HEK293 (cell line): ENCODE measurements around the gene CCDC81.
A peak's percentile ranks its signal among the peaks of the same experiment; 100 is the strongest.

Experiments used
- CTCF ChIA-PET: fragments of 350-600 bp; formaldehyde crosslinking; extraction: SDS; loops from one replicate; lab custom pipeline; 2021; ENCODE audit warnings: antibody characterized with exemption; lab: Yijun Ruan, JAX
- POLR2A ChIA-PET: fragments of 300-600 bp; formaldehyde crosslinking; extraction: SDS; loops from one replicate; lab custom pipeline; 2020; ENCODE audit warnings: antibody characterized with exemption, inconsistent platforms; lab: Yijun Ruan, JAX
- H3K27ac ChIP-seq: fragments of 200-500 bp; sonication (Bioruptor generic); 2 replicates; pipeline ENCODE4 v1.5.1; 2014; ENCODE audit warnings: low read depth, low read length, control low read depth, inconsistent platforms; ENCODE audit errors: extremely low read depth
- H3K36me3 ChIP-seq, 2 experiments: fragments of 200-500 bp in 1 of 2; sonication (Bioruptor generic) in 1 of 2; 1 replicate in 1 of 2; 2 replicates in 1 of 2; pipeline ENCODE4 v1.5.1; 2014 to 2017; ENCODE audit warnings: inconsistent platforms in 2 of 2, low read length in 2 of 2; ENCODE audit not compliant: control insufficient read depth in 2 of 2, insufficient read depth in 1 of 2
- H3K4me1 ChIP-seq: fragments of 200-500 bp; sonication (Bioruptor generic); 2 replicates; pipeline ENCODE4 v1.5.1; 2014; ENCODE audit warnings: mild to moderate bottlenecking, low read length, inconsistent platforms; ENCODE audit not compliant: control insufficient read depth, insufficient read depth
- H3K4me3 ChIP-seq: 2 replicates; pipeline ENCODE4 v1.5.1; 2011; ENCODE audit warnings: low read depth, mild to moderate bottlenecking, control low read depth, low read length, moderate library complexity
- H3K9me3 ChIP-seq: fragments of 200-500 bp; sonication (Bioruptor generic); 2 replicates; pipeline ENCODE4 v1.5.1; 2014; ENCODE audit warnings: low read depth, low read length, inconsistent platforms; ENCODE audit not compliant: control insufficient read depth, insufficient read depth
- GLIS1 ChIP-seq: fragments of 450-650 bp; formaldehyde crosslinking; IDR thresholded peaks from 2 replicates; pipeline ENCODE4 v1.5.1; 2016; ENCODE audit warnings: missing biosample characterization, missing genetic modification characterization
- HOXD13 ChIP-seq: sonication (generic); formaldehyde crosslinking; IDR thresholded peaks from 2 replicates; pipeline ENCODE4 v1.8.0; 2022; ENCODE audit warnings: missing genetic modification reagents, borderline replicate concordance
- OSR2 ChIP-seq: fragments of 450-650 bp; formaldehyde crosslinking; IDR thresholded peaks from 2 replicates; pipeline ENCODE4 v1.5.1; 2016; ENCODE audit warnings: missing biosample characterization, missing genetic modification characterization
- PBX3 ChIP-seq: sonication (generic); formaldehyde crosslinking; IDR thresholded peaks from 2 replicates; pipeline ENCODE4 v1.8.1; 2022; ENCODE audit warnings: mild to moderate bottlenecking, moderate library complexity, missing genetic modification reagents
- ZNF133 ChIP-seq: fragments of 450-650 bp; formaldehyde crosslinking; IDR thresholded peaks from 2 replicates; pipeline ENCODE4 v1.5.1; 2016; ENCODE audit warnings: missing biosample characterization, missing genetic modification characterization
- ZNF157 ChIP-seq: fragments of 450-650 bp; formaldehyde crosslinking; IDR thresholded peaks from 2 replicates; pipeline ENCODE4 v1.5.1; 2016; ENCODE audit warnings: missing biosample characterization, missing genetic modification characterization
- ZNF19 ChIP-seq: fragments of 450-650 bp; formaldehyde crosslinking; IDR thresholded peaks from 2 replicates; pipeline ENCODE4; 2016; ENCODE audit warnings: missing biosample characterization, missing genetic modification characterization, low read depth
- ZNF2 ChIP-seq: fragments of 450-650 bp; formaldehyde crosslinking; IDR thresholded peaks from 2 replicates; pipeline ENCODE4 v1.5.1; 2016; ENCODE audit warnings: missing biosample characterization, missing genetic modification characterization
- ZNF366 ChIP-seq: fragments of 450-650 bp; formaldehyde crosslinking; conservative IDR thresholded peaks from 2 replicates; pipeline ENCODE4 v1.5.1; 2016; ENCODE audit warnings: missing biosample characterization, missing genetic modification characterization
- ZNF624 ChIP-seq: fragments of 450-650 bp; formaldehyde crosslinking; IDR thresholded peaks from 2 replicates; pipeline ENCODE4 v1.5.1; 2017; ENCODE audit warnings: missing biosample characterization, missing genetic modification characterization
- ZNF660 ChIP-seq: fragments of 450-650 bp; IDR thresholded peaks from 2 replicates; pipeline ENCODE4 v1.5.1; 2018; ENCODE audit warnings: missing biosample characterization, mild to moderate bottlenecking, missing genetic modification characterization
- ZNF670 ChIP-seq: fragments of 450-650 bp; formaldehyde crosslinking; IDR thresholded peaks from 2 replicates; pipeline ENCODE4 v1.5.1; 2016; ENCODE audit warnings: missing biosample characterization, missing genetic modification characterization, low read depth
- ZNF701 ChIP-seq: fragments of 450-650 bp; formaldehyde crosslinking; IDR thresholded peaks from 2 replicates; pipeline ENCODE4 v1.5.1; 2016; ENCODE audit warnings: missing biosample characterization, missing genetic modification characterization
- ZNF707 ChIP-seq: fragments of 450-650 bp; formaldehyde crosslinking; IDR thresholded peaks from 2 replicates; pipeline ENCODE4 v1.5.1; 2016; ENCODE audit warnings: missing biosample characterization, missing genetic modification characterization
- ZSCAN23 ChIP-seq: fragments of 450-650 bp; formaldehyde crosslinking; IDR thresholded peaks from 2 replicates; pipeline ENCODE4 v1.5.1; 2016; ENCODE audit warnings: missing biosample characterization, missing genetic modification characterization
- TF ChIP-seq, protein P1 (sequence below): fragments of 450-650 bp; formaldehyde crosslinking; IDR thresholded peaks from 2 replicates; pipeline ENCODE4 v1.5.1; 2016; ENCODE audit warnings: missing biosample characterization, missing genetic modification characterization
- TF ChIP-seq, protein P2 (sequence below): fragments of 450-650 bp; formaldehyde crosslinking; conservative IDR thresholded peaks from 2 replicates; pipeline ENCODE4 v1.5.1; 2016; ENCODE audit warnings: low read depth, missing biosample characterization, missing genetic modification characterization
- TF ChIP-seq, protein P3 (sequence below): fragments of 450-650 bp; formaldehyde crosslinking; IDR thresholded peaks from 2 replicates; pipeline ENCODE4 v1.5.1; 2016; ENCODE audit warnings: missing biosample characterization, missing genetic modification characterization
- TF ChIP-seq, protein P4 (sequence below): fragments of 450-650 bp; formaldehyde crosslinking; IDR thresholded peaks from 2 replicates; pipeline ENCODE4 v1.5.1; 2016; ENCODE audit warnings: missing biosample characterization, missing genetic modification characterization
- TF ChIP-seq, protein P5 (sequence below): fragments of 450-650 bp; formaldehyde crosslinking; IDR thresholded peaks from 2 replicates; pipeline ENCODE4 v1.5.1; 2017; ENCODE audit warnings: missing biosample characterization, mild to moderate bottlenecking, missing genetic modification characterization, moderate library complexity

CCDC81 gene

GRCh38 chr11:86456075-86456939, 81.6 kb downstream of the CCDC81 start:
- ChIA-PET POLR2A (interaction anchor here (0.6 to 1.2 kb wide), 3 partner anchors 103 to 334 kb away, joined by 3 to 8 read pairs (median 3); no protein-coding TSS in a partner anchor), CTCF (interaction anchor here (0.6 to 2.9 kb wide), 44 partner anchors 15 to 462 kb away, joined by 3 to 24 read pairs (median 4); no protein-coding TSS in a partner anchor)
- no peak overlapping the region for H3K27ac ChIP-seq
- 0 out of 2 replicates have a peak, but pooled peaks have one; percentile 11 for TF ChIP-seq ZNF366 (tag by site-specific recombination)
- TF ChIP-seq HOXD13 (CRISPR knock-in tag): no peak
- TF ChIP-seq, protein P1, sequence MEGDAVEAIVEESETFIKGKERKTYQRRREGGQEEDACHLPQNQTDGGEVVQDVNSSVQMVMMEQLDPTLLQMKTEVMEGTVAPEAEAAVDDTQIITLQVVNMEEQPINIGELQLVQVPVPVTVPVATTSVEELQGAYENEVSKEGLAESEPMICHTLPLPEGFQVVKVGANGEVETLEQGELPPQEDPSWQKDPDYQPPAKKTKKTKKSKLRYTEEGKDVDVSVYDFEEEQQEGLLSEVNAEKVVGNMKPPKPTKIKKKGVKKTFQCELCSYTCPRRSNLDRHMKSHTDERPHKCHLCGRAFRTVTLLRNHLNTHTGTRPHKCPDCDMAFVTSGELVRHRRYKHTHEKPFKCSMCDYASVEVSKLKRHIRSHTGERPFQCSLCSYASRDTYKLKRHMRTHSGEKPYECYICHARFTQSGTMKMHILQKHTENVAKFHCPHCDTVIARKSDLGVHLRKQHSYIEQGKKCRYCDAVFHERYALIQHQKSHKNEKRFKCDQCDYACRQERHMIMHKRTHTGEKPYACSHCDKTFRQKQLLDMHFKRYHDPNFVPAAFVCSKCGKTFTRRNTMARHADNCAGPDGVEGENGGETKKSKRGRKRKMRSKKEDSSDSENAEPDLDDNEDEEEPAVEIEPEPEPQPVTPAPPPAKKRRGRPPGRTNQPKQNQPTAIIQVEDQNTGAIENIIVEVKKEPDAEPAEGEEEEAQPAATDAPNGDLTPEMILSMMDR (tag by site-specific recombination): peak; percentile 67; the same call in 1 of the 2 replicates
- TF ChIP-seq ZNF701 (tag by site-specific recombination): no peak
- TF ChIP-seq, protein P2, sequence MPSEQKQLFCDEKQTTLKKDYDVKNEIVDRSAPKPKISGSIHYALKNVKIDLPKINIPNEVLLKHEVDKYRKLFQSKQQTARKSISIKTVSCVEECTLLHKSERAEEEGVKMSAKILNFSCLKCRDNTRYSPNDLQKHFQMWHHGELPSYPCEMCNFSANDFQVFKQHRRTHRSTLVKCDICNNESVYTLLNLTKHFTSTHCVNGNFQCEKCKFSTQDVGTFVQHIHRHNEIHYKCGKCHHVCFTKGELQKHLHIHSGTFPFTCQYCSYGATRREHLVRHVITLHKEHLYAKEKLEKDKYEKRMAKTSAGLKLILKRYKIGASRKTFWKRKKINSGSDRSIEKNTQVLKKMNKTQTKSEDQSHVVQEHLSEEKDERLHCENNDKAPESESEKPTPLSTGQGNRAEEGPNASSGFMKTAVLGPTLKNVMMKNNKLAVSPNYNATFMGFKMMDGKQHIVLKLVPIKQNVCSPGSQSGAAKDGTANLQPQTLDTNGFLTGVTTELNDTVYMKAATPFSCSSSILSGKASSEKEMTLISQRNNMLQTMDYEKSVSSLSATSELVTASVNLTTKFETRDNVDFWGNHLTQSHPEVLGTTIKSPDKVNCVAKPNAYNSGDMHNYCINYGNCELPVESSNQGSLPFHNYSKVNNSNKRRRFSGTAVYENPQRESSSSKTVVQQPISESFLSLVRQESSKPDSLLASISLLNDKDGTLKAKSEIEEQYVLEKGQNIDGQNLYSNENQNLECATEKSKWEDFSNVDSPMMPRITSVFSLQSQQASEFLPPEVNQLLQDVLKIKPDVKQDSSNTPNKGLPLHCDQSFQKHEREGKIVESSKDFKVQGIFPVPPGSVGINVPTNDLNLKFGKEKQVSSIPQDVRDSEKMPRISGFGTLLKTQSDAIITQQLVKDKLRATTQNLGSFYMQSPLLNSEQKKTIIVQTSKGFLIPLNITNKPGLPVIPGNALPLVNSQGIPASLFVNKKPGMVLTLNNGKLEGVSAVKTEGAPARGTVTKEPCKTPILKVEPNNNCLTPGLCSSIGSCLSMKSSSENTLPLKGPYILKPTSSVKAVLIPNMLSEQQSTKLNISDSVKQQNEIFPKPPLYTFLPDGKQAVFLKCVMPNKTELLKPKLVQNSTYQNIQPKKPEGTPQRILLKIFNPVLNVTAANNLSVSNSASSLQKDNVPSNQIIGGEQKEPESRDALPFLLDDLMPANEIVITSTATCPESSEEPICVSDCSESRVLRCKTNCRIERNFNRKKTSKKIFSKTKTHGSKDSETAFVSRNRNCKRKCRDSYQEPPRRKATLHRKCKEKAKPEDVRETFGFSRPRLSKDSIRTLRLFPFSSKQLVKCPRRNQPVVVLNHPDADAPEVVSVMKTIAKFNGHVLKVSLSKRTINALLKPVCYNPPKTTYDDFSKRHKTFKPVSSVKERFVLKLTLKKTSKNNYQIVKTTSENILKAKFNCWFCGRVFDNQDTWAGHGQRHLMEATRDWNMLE (tag by site-specific recombination): no peak
- no peak for TF ChIP-seq ZNF19 (tag by site-specific recombination)
- TF ChIP-seq ZNF624 (tag by site-specific recombination): no peak
- 0 out of 2 replicates have a peak, but pooled peaks have one; percentile 32 for TF ChIP-seq PBX3 (CRISPR knock-in tag)
- TF ChIP-seq, protein P3, sequence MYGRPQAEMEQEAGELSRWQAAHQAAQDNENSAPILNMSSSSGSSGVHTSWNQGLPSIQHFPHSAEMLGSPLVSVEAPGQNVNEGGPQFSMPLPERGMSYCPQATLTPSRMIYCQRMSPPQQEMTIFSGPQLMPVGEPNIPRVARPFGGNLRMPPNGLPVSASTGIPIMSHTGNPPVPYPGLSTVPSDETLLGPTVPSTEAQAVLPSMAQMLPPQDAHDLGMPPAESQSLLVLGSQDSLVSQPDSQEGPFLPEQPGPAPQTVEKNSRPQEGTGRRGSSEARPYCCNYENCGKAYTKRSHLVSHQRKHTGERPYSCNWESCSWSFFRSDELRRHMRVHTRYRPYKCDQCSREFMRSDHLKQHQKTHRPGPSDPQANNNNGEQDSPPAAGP (tag by site-specific recombination): 0 out of 2 replicates have a peak, but pooled peaks have one; percentile 20
- TF ChIP-seq, protein P4, sequence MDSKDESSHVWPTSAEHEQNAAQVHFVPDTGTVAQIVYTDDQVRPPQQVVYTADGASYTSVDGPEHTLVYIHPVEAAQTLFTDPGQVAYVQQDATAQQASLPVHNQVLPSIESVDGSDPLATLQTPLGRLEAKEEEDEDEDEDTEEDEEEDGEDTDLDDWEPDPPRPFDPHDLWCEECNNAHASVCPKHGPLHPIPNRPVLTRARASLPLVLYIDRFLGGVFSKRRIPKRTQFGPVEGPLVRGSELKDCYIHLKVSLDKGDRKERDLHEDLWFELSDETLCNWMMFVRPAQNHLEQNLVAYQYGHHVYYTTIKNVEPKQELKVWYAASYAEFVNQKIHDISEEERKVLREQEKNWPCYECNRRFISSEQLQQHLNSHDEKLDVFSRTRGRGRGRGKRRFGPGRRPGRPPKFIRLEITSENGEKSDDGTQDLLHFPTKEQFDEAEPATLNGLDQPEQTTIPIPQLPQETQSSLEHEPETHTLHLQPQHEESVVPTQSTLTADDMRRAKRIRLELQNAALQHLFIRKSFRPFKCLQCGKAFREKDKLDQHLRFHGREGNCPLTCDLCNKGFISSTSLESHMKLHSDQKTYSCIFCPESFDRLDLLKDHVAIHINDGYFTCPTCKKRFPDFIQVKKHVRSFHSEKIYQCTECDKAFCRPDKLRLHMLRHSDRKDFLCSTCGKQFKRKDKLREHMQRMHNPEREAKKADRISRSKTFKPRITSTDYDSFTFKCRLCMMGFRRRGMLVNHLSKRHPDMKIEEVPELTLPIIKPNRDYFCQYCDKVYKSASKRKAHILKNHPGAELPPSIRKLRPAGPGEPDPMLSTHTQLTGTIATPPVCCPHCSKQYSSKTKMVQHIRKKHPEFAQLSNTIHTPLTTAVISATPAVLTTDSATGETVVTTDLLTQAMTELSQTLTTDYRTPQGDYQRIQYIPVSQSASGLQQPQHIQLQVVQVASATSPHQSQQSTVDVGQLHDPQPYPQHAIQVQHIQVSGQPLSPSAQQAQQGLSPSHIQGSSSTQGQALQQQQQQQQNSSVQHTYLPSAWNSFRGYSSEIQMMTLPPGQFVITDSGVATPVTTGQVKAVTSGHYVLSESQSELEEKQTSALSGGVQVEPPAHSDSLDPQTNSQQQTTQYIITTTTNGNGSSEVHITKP (tag by site-specific recombination): no peak
- no peak for TF ChIP-seq ZNF157 (tag by site-specific recombination)
- no peak for TF ChIP-seq OSR2 (tag by site-specific recombination)
- no peak for TF ChIP-seq GLIS1 (tag by site-specific recombination)
- TF ChIP-seq ZNF660 (tag by site-specific recombination): peak; percentile 71; the same call in 1 of the 2 replicates
- TF ChIP-seq ZNF670 (tag by site-specific recombination): no peak
- TF ChIP-seq, protein P5, sequence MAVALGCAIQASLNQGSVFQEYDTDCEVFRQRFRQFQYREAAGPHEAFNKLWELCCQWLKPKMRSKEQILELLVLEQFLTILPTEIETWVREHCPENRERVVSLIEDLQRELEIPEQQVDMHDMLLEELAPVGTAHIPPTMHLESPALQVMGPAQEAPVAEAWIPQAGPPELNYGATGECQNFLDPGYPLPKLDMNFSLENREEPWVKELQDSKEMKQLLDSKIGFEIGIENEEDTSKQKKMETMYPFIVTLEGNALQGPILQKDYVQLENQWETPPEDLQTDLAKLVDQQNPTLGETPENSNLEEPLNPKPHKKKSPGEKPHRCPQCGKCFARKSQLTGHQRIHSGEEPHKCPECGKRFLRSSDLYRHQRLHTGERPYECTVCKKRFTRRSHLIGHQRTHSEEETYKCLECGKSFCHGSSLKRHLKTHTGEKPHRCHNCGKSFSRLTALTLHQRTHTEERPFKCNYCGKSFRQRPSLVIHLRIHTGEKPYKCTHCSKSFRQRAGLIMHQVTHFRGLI (tag by site-specific recombination): no peak
- no peak for TF ChIP-seq ZNF2 (tag by site-specific recombination)
- TF ChIP-seq ZNF707: no peak
- no peak for TF ChIP-seq ZNF133 (tag by site-specific recombination)
- no peak for TF ChIP-seq ZSCAN23 (tag by site-specific recombination)

More at GRCh38 chr11:86456075-86456939, 81.6 kb downstream of the CCDC81 start:
- H3K4me1 ChIP-seq: peaks cover 4% of the 10 kb centered on the region; the same call in 1 of the 2 replicates
- H3K4me3 ChIP-seq: no peak overlapping the region
- no peaks in the 10 kb centered on the region for H3K36me3 ChIP-seq
- no peaks in the 10 kb centered on the region for H3K9me3 ChIP-seq
